NCI-H748 treated with DMSO at 0.1 percent for 48 hours (cell line): ENCODE measurements around the gene ZNF224.

ENCODE experiments used
- DNase-seq: peaks from one replicate; lab custom pipeline; 2025; lab: John Stamatoyannopoulos, UW

Gene ZNF224

GRCh38 chr19:44131955-44132354 is 37.8 kb downstream of the ZNF224 start:
- no peak for DNase-seq

GRCh38 chr19:44141191-44142058 is 47.3 kb downstream of the ZNF224 start, which contains the start of gene ZNF234:
Gene ZNF234, plus strand, starts transcription at chr19:44141554. Its CDS starts 3,079 bp downstream, at chr19:44144633.
- DNase-seq = peak; percentile 68

- DNase-seq = no peak
These were observed 47.9 kb downstream of the ZNF224 start for GRCh38 chr19:44142059-44142433.

- DNase-seq = no peak
These were observed 55.6 kb downstream of the ZNF224 start for GRCh38 chr19:44149776-44150175.

GRCh38 chr19:44151491-44151890 is 57.3 kb downstream of the ZNF224 start:
- DNase-seq = no peak

GRCh38 chr19:44156475-44156874 is 62.3 kb downstream of the ZNF224 start:
- no peak for DNase-seq
